GM21786 (cell line): Measurements from ENCODE around the gene KCTD6.

Source experiments
- ATAC-seq: cut with Tn5 transposase; IDR thresholded peaks from one replicate; pipeline ENCODE4 v1.9.1; 2021; ENCODE audit not compliant: unreplicated experiment

Gene KCTD6

GRCh38 chr3:58491506-58492402, at the start of gene KCTD6:
Gene KCTD6 (plus strand): TSS chr3:58492096. CDS start chr3:58498756, 6,660 bp downstream.
- ATAC-seq: peak; percentile 79

DNA sequence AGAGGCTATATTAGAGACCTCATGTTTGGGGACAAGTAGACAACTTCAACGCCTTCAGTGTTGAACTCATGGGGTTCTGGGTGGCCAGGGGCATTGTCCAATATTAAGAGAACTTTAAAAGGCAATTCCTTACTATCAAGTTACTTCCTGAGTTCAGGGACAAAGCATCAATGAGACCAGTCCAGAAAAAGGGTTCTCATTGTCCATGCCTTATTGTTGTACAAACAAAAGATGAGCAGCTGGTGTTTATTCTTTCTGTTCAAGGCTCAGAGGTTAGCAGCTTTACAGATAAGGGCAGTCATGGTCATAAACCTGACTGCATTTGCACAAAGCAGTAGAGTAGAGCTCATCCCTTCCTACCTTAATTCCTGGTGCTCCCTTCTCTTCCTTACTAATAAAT, 39.7 kb upstream of the KCTD6 start:
- ATAC-seq: no peak

DNA sequence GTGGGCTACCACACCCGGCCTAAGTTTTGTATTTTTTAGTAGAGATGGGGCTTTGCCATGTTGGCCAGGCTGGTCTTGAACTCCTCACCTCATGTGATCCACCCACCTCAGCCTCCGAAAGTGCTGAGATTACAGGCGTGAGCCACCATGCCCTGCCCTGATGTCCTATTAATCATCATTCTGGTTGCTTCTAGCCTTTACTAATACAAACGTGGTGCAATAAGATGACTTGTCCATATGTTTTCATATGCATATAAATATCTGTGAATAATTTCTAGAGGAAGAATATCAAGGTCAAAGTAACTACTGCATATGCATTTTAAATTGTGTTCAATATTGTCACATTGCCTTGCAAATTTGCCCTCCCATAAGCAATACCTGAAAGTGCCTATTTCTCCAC, 32.7 kb upstream of the KCTD6 start:
- no peak for ATAC-seq

DNA sequence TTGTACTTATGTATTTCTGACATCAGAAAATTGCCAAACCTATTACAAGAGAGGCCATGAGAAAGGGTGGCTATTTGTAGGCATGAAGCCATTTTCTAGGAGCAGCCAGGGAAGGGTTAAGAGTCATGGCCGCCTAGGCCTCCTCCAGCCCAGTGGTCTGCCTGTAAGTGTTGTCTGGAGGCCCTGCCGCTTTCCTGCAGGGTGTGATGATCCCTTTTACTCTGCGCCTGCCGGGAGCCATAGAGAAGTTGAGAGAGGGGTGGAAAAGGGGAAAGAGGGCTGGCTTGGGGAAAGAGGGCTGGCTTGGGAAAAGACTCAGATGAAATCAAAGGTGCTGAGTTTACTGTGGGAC, 29.1 kb upstream of the KCTD6 start:
- ATAC-seq: no peak

DNA sequence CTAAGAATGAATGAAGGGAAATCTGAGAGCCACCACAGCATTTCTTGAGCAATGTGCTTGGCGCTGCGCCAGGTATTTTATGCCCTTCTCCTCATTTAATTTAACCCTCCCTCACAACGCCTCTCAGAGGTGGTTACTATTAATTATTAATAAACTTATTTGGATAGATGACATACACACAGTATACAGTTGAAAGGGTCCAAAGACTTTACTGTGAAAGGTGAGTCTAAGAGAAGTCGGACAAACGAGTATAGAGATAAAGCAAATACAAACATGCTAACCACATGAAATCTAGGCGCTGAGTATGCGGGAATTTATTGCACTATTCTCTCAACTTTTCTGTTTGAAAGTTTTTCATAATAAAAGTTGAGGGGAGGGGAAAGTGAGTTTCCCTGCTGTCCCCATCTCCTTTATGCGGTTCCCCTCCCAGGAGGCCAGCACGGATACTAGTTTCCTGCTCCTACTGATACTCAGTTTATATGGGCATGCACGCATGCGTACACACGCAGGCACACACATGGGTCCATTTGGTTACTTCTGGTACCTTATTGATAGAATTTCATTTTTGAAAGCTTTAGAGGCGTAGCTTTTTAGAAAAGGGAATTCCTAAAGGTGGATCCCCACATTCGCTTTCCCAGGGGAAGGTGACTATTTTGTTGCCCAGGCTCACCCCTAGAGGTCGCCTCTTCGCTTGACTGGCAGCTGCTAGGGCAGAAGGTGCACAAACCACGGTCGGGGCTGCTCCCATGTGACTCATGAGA, 28.5 kb upstream of the KCTD6 start:
- peak; percentile 92 for ATAC-seq

DNA sequence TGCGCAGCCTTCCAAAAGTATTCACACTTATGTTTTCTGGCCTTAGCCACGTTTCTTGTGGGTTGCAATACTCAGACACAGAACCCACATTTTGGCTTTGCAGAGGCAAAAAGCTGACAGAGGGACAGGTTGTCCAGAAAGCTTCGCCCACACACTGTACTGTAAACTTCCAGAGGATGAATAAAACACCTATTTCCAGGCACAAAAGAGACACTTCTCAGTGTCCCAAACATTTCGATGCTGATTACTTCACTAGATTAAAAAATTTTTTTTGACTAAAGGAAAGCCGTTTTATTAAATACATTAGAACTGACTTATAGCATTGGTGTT, 28.0 kb upstream of the KCTD6 start:
- ATAC-seq: no peak

- no peak for ATAC-seq
Observed at GRCh38 chr3:58464866-58465265, 27.0 kb upstream of the KCTD6 start.

- no peak for ATAC-seq
Observed at GRCh38 chr3:58466899-58467563, 24.9 kb upstream of the KCTD6 start.

DNA sequence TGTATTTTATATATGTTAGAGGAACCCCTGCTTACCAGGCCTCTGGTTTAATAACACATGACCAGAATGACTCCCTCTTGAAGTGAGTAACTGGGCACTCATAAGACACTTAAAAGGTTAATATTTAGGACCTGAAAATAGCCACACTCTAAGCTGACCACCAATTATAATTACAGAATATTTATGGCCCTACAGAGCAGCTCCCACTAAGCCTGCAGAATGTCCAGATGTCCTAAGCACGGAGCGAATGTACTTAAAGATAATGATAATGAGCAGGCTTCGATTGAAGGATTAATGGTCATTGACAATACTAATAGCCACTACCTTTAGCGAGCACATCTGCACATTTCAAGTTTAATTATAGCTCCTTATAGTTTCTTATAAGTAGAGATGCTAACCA, 22.8 kb upstream of the KCTD6 start:
- ATAC-seq: no peak

DNA sequence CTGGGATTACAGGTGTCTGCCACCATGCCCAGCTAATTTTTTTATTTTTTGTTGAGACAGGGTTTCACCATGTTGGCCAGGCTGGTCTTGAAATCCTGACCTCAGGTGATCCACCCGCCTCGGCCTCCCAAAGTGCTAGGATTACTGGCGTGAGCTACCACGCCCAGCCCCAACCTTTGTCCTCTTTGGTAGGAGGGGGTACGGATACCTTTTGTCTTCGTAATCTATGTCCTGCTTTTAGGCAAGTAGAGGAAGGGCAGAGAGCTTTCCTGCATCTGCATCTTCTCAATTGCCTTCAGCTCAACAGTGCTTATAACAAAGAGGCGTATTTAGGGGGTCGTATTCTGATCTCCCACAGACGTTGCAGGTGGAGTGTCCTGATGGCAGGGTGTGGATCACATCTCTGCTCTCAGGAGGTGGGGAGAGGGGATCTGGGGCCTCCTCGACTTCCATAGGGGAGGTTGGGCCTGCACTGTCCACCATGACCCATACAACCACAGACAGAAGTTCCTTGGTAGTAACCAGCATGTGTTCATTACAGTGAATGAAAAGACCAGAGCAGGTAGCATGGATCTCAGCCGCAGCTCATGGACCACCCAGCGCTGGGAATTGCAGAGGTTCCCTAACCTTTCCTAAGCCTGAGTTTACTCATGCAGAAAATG, 21.4 kb upstream of the KCTD6 start:
- ATAC-seq: no peak

DNA sequence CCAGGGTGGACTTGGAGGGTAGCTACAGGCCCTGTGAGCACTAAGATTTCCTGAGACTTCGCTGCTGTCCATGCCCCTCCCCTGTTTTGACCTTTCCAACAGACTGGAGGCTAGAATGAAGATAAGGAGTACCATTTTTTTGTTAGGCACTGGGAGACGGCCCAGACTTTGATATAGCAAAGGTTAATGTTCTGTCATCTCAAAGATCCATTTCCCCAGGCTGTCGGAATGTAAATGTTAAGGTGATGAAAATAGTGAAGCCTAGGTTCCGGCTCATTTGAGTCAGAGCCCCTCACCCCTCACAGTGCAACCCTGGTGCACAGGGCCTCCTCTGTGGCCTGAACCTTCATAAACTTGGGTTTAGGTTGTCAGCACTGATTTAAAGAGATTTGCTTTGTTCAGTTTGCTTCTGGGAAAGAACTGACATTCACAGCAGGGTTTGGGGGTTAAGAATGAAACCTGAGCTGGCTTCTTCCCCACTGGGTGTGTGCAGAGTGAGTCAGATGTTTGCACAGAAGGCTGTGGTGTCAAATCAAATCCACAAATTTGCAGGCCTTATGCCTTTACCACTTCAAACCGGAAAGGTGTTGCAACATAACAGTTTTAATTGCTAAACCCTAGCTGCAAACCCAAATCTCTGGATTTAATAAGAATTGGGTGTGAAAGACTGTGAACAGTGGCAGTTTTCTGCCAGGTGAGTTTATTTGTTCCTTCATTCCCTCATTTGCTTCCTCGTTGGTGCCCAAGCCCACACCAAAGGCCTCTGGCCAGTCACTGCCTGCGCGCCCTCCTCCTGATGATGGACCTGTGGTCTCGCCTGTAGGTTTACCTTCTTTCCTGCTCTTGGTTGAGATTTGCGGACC, 20.6 kb upstream of the KCTD6 start:
- no peak for ATAC-seq

DNA sequence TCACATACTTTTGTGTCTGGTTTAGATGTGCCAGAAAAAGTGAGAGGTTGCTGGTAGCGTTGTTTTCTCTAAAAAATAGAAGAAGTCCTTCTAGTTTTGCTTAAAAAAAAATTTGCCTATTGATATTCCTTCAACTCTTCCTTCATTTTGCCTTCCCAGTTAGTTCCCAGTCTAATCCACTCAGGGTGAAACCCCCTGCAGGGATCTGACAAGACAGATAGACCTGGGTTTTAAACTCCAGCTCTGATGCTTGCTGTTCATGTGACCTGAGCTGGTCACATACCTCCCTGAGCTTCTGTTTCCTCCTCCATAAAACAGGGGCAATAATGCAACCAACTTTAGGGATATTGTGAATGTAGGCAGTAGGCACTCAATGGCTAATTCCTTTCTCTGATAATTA, 18.6 kb upstream of the KCTD6 start:
- no peak for ATAC-seq

- no peak for ATAC-seq
Observed at GRCh38 chr3:58474348-58474911, 17.5 kb upstream of the KCTD6 start.

- ATAC-seq: no peak
Observed at GRCh38 chr3:58474967-58475578, 16.8 kb upstream of the KCTD6 start.

DNA sequence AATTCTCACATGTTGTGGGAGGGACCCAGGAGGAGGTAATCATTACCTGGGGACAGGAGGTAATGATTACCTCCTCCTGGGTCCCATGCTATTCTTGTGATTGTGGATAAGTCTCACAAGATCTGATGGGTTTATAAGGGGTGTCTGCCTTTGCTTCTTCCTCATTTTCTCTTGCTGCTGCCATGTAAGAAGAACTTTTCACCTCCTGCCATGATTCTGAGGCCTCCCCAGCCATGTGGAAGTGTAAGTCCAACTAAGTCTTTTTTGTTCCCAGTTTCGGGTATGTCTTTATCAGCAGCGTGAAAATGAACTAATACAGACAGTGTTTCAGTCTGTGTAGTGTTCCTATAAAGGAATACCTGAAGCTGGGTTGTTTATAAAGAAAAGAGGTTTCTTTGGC, 13.1 kb upstream of the KCTD6 start:
- ATAC-seq: no peak

DNA sequence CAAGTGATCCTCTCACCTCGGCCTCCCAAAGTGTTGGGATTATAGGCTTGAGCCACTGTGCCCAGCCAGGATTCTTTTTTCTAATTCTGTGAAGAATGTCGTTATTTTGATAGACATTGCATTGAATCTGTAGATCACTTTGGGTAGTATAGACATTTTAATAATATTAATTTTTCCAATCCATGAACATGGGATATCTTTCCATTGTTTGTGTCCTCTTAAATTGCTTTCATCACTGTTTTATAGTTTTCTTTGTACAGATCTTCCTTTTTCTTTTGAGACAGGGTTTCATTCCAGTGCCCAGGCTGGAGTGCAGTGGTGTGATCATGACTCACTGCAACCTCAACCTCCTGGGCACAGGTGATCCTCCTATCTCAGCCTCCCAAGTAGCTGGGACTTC, 11.6 kb upstream of the KCTD6 start:
- no peak for ATAC-seq

GRCh38 chr3:58482917-58483636, 8.8 kb upstream of the KCTD6 start:
- ATAC-seq: no peak

DNA sequence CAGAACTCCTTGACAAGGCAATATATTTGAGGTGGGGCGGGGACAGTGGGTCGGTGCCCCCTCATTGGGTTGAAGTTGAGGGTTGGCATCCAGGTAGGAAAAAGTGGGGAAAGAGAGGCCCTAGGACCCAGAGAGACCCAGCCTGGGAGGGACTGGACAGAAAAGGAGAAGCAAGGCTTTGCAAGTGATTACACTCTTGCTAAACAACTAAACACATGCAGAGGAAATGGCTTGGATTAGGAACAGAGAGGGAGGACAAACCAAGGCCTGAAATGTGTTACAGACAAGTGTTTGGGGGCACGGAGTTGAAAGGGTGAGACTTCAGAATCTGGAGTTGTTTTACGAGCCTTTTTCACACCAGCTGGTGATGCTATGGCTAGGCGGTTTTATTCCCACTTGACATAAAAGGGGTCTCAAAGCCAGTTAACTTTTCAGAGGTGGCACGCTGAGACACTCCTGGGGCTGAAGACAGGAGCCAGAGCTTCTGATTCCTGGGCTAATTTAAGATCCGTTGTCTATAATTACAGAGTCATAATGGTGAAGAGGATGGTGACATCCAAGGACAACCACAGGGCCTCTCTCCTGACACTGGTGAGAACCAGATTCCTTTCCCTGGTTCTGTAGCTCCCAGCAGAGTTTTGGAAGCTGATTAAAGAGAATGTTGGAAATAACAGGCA, 7.7 kb upstream of the KCTD6 start:
- ATAC-seq: no peak

- no peak for ATAC-seq
Observed at GRCh38 chr3:58484722-58485069, 7.2 kb upstream of the KCTD6 start.
